Measurements from ENCODE around the gene TAF5L.
A peak's percentile ranks its signal among the peaks of the same experiment; 100 is the strongest.

TAF5L gene

DNA sequence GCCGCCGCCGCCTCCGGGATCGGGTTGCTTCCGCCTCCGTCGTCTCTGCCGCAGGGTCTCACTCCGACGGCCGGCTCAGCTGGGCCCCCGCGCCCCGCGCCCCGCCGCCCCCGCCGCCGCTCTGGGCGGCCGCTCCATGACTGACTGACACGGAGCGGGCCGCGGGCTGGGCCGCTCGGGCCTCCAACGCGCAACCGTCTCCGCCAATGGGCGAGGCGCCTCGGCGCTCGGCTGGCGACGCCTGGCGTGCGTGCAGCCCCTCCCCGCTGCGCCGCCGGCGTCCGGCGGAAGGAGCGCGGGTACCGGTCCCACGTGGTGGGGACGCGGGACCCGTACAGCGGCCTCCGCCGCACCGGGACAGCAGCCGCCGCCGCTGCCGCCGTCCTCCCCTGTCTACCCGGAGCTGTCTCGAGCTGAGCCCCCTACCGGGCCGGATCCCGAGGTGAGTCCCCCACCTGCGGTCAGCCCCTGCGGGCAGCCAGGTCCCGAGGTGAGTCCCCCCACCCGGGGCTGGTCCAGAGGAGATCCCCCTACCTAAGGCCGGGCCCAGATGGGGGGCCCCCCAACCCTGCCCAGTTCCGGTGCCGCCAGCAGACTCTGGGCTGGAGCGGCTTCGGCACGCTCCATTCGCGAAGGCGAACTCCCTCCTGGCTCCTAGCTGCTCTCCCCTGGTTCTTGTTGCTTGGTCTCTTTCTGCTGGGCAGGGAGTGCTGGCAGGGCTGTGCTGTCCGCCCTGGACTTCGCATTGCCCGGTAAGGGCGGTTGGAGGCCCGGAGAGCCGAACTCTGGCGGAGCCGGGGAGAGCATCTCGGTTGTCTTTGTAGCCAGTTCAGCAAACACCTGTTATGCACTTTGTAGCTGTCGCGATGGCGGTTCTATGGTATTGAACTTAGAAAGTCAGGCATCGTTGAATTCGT is at the start of gene TAF5L, which contains the start of gene URB2:
Gene TAF5L (minus strand): TSS at position 208 of the 917 bp plus-strand sequence. CDS start 11,640 bp downstream, outside the sequence.
Gene URB2 (plus strand): TSS at position 333 of the 917 bp plus-strand sequence. CDS start 1,387 bp downstream, outside the sequence.
- DNase-seq (ENCODE audit: extremely low read depth in 1 of 2, low read depth in 1 of 2), result peak; percentile 48 to 75

GRCh38 chr1:229675396-229675795 is 49.5 kb upstream of the TAF5L start:
- DNase-seq (ENCODE audit: extremely low read depth in 1 of 2, low read depth in 1 of 2), result no peak

- DNase-seq (ENCODE audit: extremely low read depth in 1 of 2, low read depth in 1 of 2), result no peak
Observed at GRCh38 chr1:229674042-229674441, 48.1 kb upstream of the TAF5L start.

- DNase-seq (ENCODE audit: extremely low read depth in 1 of 2, low read depth in 1 of 2), result no peak
Observed at GRCh38 chr1:229672246-229672645, 46.3 kb upstream of the TAF5L start.

GRCh38 chr1:229671310-229671709 is 45.4 kb upstream of the TAF5L start:
- no peak for DNase-seq (ENCODE audit: extremely low read depth in 1 of 2, low read depth in 1 of 2)

- DNase-seq (ENCODE audit: extremely low read depth in 1 of 2, low read depth in 1 of 2), result no peak
Observed at GRCh38 chr1:229669333-229669732, 43.4 kb upstream of the TAF5L start.

DNA sequence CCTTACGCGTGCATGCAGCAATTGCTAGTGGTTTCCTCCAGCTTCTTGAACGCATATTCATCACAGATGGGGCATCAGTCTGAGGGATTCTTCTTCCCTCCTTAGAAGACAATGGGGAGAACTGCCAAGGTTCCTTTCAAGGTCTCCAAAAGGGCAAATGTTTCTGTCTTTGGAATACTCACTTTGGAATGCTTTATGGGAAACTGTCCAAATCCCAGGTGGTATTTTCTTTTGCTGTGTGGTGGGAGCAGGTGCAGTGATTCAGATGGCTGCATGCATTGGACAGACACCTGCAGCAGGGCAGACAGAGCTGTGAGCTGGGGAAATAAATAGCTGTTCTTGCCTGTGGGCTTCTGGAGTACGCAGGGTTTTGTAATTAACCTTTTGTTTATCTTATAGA is 40.7 kb upstream of the TAF5L start:
- no peak for DNase-seq (ENCODE audit: extremely low read depth in 1 of 2, low read depth in 1 of 2)

DNA sequence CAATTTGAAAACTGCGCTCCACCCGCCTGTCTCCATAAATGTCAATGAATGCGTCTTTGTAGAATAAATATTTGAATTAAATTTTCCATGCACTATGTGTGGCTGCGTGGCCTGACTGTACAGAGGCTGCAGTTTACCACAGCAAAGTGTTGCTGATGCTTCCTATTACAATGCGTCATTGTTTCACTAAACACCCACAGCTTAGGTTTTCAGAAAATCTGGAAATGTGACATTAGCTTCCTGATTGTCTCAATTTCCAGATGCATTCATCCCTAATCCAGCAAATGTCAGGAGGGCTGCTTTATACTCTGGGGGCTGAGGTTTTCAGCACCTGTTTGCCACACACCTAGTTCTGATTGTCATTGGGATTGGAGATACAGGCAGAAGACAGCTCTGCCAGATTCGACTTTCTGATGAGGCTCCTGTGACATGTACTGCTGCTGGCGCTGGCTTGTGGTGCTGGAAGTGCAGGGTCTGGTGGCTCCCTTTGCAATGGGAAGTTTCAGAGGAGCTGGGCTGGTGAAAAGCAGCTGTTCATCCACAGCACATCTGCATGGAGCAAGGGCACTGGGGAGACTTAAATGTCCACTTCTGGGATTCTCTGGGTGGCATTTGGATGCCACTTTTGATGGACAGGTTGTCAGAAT is 40.1 kb upstream of the TAF5L start:
- DNase-seq (ENCODE audit: extremely low read depth in 1 of 2, low read depth in 1 of 2), result no peak

GRCh38 chr1:229664133-229664689 is 38.3 kb upstream of the TAF5L start:
- peak; percentile 38 to 59 for DNase-seq (ENCODE audit: extremely low read depth in 1 of 2, low read depth in 1 of 2)

DNA sequence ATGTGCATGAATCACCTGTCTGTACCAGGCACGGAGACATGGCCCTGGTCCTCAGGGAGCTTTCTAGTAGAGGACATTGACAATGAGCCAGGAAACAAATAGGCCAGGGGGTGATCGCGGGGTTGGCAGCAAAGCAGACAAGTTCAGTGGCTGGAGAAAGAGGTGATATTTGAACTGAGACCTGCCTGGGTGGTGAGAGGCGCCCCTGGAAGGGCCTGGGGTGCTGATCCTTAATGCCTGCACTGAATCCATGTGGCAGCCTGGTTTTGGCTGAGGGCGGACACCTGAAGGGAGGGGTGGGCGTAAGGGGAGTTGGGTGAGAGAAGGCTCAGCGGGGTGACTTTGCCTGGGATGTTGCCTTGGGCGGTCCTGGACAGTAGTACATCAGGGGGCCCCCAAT is 36.0 kb upstream of the TAF5L start:
- DNase-seq (ENCODE audit: extremely low read depth in 1 of 2, low read depth in 1 of 2), result no peak

DNA sequence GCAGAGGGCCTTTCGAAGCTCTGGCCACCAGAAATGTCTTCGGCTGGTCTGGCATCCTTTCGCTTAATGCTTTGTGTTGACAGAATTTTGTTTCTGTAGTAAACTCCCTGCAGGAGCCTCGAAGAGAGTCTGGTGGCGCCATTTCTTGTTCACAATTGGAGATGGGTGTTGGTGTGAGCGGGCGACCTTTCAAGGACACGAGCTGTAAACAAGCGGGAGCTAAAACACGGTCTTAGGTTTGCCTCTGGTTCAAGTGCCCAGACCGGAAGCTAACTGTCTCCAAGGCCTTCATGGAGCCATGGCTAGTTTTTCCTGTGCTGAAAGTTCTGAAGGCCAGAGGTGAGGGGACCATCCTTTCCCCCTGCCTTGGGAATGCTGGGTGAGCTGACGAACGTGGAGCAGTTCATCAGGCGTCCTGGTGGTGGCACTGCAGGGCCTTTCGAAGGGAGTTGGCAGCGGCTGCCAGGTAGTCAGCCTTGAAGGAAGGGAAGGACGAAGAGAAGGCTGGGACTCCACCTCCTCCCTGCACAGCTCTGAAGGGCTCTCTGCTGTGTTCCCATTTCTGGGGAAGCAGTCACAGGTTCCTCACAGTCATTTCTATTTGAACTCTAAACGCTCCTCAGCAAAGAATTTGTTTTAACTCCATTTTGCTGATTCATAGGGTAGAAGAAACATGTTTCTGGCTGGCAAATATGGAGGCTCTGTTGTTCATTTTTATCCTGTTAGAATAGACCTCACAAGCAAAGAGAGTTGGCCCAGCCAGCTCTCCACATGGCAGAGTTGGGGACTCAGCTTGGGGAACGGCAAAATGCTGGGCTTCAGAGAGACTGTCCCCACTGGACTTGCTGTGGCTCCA is 35.3 kb upstream of the TAF5L start:
- DNase-seq (ENCODE audit: extremely low read depth in 1 of 2, low read depth in 1 of 2), result peak; percentile 33 to 56

DNA sequence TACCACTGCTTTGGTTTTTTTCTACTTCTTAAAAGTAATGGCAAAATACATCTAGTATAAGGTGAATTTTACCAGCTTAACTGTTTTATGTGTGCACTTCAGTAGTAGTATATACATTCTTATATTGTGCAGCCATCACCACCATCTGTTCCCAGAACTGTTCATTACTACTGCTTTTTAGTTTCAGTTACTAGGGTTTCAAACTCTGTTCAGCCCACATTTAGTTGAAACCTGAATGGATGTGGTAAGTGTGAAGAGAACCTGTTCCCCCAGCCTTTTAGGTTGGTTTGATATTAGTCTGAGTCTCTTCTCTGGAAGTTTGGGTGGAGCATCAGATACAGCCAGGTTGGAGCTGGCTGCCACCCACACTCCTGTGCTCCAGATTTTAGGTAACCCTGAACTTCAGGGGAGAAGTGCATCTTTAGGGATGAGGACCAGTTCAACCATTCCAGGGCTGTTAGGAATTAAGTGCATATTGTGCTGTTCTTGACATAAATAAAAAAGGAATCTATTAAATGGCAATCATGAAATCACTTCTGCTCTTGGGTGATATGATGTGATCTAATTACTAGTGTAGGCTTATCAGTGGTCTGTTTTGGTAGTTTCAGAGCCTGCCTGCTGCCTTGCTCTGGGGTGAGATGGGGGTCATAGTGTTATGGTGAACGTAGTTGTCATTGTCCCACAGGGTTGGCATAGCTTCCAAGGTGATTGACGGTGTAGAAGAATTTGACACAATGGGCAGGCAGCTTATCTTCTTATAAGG is 32.3 kb upstream of the TAF5L start:
- DNase-seq (ENCODE audit: extremely low read depth in 1 of 2, low read depth in 1 of 2), result no peak

- DNase-seq (ENCODE audit: extremely low read depth in 1 of 2, low read depth in 1 of 2), result no peak
Observed at GRCh38 chr1:229655781-229656180, 29.9 kb upstream of the TAF5L start.

GRCh38 chr1:229653420-229653819 is 27.5 kb upstream of the TAF5L start:
- DNase-seq (ENCODE audit: extremely low read depth in 1 of 2, low read depth in 1 of 2), result no peak

- no peak for DNase-seq (ENCODE audit: extremely low read depth in 1 of 2, low read depth in 1 of 2)
Observed at GRCh38 chr1:229651546-229651945, 25.6 kb upstream of the TAF5L start.

- no peak for DNase-seq (ENCODE audit: extremely low read depth in 1 of 2, low read depth in 1 of 2)
Observed at GRCh38 chr1:229650045-229650444, 24.1 kb upstream of the TAF5L start.

- no peak for DNase-seq (ENCODE audit: extremely low read depth in 1 of 2, low read depth in 1 of 2)
Observed at GRCh38 chr1:229648406-229648805, 22.5 kb upstream of the TAF5L start.

GRCh38 chr1:229645324-229645993 is 19.5 kb upstream of the TAF5L start:
- no peak for DNase-seq (ENCODE audit: extremely low read depth in 1 of 2, low read depth in 1 of 2)

DNA sequence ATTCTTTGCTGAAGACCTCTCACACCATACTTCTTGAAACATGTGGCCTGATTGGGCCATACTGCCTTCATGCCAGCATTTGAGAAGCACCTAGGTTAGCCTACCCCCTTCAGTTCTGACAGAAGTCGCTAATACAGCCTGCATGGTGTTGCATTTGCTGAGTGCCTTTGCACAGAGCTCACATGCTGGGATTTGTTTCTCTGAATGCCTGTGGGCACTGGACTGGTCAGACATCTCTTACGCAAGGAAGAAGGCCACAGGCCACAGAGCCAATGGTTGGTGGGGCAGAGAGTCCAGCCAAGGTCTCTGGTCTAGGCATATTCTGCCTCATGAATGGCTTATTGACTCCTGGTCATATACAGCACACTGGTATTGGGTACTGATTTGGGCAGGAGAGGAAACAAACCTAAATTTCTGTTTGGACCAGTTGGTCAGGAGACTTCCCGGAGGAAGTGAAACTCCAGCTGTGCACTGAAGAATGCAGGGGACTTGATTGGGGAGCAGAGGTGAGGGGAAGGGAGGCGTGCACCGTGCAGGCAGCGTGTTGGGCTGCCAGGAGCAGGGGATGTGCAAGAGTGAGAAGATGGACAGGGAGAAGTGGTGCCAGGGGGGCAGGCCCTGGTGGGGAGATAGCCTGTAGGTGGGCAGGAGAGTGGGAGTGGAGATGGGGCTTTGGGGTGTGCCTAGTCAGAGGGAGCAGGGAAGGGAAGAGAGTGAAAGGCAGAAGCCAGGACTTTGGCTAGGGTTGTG is 18.2 kb upstream of the TAF5L start:
- no peak for DNase-seq (ENCODE audit: extremely low read depth in 1 of 2, low read depth in 1 of 2)
